Neural progenitor cell (in vitro differentiated cells): ENCODE data around the gene KIAA1217.

Experiments used
- EZH2 ChIP-seq: fragments of 200-600 bp; sonication (generic); IDR thresholded peaks from 2 replicates; pipeline ENCODE4 v1.6.1; 2017; ENCODE audit warnings: antibody characterized with exemption, mild to moderate bottlenecking, moderate library complexity
- TF ChIP-seq, protein P1 (sequence below): fragments of 200-600 bp; sonication (generic); IDR thresholded peaks from 2 replicates; pipeline ENCODE4 v1.5.1; 2017; ENCODE audit warnings: antibody characterized with exemption, mild to moderate bottlenecking

DNA sequence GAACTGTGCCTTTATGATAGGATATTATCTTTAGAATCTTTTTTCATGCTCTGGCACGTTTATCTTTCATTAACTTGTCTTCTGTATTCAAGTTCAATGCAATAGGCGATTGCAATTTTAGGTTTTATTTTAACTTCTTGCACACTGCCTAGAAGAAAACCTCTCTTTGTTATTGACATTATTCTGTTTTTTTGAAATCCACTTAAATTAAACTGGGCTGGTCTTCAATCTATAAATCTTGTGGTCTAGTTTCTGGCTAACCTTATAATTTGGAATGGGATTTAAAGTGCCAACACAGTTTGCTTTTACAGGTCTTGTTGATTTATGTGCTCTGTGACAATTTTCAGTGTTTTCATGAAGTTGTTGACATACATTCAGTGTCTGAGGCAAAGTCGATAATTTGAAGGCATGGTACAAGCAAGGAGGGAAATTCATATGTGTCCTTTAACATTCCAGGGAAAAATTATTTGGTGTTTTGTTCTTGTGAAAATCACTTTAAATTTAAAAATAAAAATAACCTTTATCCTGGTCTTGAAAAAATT is 240.9 kb downstream of the KIAA1217 start:
- TF ChIP-seq, protein P1, sequence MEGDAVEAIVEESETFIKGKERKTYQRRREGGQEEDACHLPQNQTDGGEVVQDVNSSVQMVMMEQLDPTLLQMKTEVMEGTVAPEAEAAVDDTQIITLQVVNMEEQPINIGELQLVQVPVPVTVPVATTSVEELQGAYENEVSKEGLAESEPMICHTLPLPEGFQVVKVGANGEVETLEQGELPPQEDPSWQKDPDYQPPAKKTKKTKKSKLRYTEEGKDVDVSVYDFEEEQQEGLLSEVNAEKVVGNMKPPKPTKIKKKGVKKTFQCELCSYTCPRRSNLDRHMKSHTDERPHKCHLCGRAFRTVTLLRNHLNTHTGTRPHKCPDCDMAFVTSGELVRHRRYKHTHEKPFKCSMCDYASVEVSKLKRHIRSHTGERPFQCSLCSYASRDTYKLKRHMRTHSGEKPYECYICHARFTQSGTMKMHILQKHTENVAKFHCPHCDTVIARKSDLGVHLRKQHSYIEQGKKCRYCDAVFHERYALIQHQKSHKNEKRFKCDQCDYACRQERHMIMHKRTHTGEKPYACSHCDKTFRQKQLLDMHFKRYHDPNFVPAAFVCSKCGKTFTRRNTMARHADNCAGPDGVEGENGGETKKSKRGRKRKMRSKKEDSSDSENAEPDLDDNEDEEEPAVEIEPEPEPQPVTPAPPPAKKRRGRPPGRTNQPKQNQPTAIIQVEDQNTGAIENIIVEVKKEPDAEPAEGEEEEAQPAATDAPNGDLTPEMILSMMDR: no peak
- TF ChIP-seq EZH2: no peak
